Measurements from ENCODE around the gene RPL29.

DNA sequence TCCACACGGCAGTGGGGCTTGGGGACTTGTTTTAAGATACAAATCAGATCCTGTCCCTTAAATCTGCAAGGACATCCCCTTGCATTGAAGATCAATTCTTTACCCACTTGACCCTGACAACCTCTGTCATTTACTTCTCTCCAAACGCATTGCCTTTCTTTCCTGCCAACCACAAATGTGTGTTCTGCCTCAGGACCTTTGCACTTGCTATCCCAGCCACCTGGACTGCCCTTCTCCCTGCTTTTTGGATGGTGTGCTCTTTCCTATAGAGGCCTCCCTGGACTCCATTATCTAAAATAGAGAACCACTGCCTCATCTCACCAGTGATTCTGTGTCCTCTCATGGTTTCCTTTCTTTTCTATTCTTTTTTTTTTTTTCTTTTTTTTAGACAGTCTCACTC lies 1.5 kb upstream of the RPL29 start:
- TF ChIP-seq, protein P1, sequence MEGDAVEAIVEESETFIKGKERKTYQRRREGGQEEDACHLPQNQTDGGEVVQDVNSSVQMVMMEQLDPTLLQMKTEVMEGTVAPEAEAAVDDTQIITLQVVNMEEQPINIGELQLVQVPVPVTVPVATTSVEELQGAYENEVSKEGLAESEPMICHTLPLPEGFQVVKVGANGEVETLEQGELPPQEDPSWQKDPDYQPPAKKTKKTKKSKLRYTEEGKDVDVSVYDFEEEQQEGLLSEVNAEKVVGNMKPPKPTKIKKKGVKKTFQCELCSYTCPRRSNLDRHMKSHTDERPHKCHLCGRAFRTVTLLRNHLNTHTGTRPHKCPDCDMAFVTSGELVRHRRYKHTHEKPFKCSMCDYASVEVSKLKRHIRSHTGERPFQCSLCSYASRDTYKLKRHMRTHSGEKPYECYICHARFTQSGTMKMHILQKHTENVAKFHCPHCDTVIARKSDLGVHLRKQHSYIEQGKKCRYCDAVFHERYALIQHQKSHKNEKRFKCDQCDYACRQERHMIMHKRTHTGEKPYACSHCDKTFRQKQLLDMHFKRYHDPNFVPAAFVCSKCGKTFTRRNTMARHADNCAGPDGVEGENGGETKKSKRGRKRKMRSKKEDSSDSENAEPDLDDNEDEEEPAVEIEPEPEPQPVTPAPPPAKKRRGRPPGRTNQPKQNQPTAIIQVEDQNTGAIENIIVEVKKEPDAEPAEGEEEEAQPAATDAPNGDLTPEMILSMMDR (IDR thresholded peaks at IDR 0.05; ENCODE audit: insufficient read depth, low read length, poor library complexity, severe bottlenecking): no peak
- no peak for TF ChIP-seq EZH2phosphoT487 (conservative IDR thresholded peaks at IDR 0.05; ENCODE audit: low read length)

Data from SU-DHL-6 (cell line).